NCI-H1436 treated with DMSO at 0.1 percent for 48 hours (cell line): ENCODE data around the gene ACP3.
"Not testable (repeated sequence)": the region's sequence is repeated elsewhere in the genome, so short reads cannot be mapped to it uniquely, and the experiment has no call there.

ENCODE experiments used
- DNase-seq: peaks from one replicate; lab custom pipeline; 2025; lab: John Stamatoyannopoulos, UW

Gene ACP3, protein sequence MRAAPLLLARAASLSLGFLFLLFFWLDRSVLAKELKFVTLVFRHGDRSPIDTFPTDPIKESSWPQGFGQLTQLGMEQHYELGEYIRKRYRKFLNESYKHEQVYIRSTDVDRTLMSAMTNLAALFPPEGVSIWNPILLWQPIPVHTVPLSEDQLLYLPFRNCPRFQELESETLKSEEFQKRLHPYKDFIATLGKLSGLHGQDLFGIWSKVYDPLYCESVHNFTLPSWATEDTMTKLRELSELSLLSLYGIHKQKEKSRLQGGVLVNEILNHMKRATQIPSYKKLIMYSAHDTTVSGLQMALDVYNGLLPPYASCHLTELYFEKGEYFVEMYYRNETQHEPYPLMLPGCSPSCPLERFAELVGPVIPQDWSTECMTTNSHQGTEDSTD

DNA sequence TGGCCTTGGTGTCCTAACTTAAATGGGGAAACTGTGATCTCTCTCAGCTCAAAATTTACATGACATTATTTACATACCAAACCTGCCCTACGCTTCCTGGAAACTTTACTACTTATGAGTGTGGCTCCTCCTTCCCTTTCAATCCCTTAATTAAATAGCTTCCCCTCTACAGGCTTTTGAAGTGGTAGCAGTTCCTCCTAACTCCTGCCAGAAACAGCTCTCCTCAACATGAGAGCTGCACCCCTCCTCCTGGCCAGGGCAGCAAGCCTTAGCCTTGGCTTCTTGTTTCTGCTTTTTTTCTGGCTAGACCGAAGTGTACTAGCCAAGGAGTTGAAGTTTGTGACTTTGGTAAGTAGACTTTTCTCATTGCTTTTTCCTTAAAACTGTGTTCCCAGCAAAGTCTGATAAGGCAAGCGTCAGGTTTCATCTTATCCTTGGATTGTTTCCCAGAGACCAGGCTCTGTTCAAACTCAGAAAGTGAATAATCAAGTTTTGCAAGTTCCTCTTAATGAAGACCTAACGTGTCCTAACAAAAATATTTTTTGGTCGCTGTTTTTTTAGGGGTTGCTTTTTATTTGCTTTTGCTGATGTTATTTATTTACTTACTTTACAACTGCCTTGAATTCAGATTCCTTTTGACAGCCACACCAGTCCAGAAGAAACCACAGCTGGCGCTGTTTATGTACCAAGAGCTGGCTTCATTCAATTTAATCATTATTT lies at the start of gene ACP3:
Gene ACP3 (plus strand): TSS at position 179 of the 720 bp plus-strand sequence. CDS start 50 bp downstream, at position 229.
- no peak for DNase-seq

DNA sequence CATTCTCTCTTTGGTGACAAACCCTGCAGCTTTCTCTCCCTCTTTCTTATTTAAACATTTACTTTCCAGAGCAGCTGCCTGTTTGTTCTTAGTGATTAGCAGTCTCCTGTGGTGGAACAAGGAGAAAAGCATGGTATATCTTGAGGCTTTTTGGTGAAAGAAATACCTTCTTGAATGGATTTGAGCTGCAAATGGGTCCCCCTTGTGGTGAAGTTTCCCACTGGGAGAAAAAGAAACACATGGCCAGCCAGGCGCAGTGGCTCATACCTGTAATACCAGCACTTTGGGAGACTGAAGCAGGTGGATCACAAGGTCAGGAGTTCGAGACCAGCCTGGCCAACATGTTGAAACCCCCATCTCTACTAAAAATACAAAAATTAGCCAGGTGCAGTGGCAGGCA lies 48.3 kb upstream of the ACP3 start:
- DNase-seq, result no peak

GRCh38 chr3:132273036-132273435 lies 44.2 kb upstream of the ACP3 start:
- DNase-seq, result no peak

GRCh38 chr3:132276228-132276906 lies 40.8 kb upstream of the ACP3 start:
- DNase-seq, result no peak

DNA sequence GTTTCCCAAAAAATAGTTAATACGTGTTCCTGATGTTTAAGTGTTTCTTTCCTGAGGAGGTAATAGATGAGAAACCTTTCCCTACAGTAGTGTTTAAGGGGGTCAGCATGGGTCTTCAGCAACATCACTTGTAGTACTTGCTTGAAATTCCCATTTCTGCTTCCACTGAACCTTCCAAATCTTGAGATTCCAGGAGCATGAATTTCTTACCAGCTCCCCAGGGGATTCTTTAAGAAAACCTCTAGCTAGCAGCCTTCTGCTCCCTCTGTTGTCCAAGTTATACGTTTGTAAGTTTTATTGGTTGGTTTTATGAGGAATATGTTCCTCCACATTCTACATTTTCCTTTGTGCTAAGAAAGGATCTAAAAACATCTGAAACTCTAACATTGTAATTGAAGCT lies 38.2 kb upstream of the ACP3 start:
- DNase-seq, result no peak

DNA sequence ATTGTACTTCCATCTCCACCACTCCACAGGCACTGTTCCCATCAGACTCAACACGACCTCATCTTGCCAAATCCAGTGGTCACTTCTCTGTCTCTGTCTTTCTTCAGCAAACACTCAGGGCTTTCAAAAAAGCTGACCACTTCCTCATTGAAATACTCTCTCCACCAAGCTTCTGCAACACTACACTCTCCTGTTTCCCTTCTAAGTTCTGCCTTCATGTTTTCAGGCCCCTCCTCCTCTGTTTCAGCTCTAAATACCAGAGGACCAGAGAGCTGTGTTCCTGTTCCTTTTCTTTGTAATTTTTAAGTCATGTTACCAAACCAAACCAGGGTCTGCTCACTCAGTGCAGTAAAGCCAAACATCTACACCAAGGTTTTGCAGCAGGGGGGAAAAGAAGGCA lies 33.8 kb upstream of the ACP3 start:
- DNase-seq, result no peak

DNA sequence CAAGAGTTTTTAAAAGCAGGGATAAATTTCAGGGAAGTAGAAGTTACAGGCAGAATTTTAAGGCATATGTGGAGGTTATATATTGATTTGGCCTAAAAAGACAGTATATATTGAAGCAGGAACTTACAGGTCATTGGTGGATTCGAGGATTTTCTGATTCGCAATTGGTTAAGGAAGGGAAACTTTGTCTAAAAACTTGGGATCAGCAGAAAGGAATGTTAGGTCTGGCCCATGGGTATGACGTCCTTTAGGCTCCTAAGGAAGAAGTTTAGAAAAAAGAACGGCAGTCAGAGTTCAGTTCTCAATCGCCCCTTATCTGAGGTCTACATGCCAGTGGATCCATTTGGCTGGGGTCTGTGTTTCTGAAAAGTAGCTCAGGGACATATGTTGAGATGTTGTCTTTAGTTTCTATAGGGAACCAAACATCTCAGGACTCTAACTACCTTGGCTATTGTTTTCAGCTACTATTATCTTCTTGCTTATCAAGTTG lies 33.2 kb upstream of the ACP3 start:
- no peak for DNase-seq

GRCh38 chr3:132284781-132285619 lies 32.2 kb upstream of the ACP3 start:
- DNase-seq, result no peak

- no peak for DNase-seq
These were observed 31.6 kb upstream of the ACP3 start for GRCh38 chr3:132285620-132285945.

- DNase-seq, result no peak
These were observed 31.2 kb upstream of the ACP3 start for GRCh38 chr3:132286035-132286434.

DNA sequence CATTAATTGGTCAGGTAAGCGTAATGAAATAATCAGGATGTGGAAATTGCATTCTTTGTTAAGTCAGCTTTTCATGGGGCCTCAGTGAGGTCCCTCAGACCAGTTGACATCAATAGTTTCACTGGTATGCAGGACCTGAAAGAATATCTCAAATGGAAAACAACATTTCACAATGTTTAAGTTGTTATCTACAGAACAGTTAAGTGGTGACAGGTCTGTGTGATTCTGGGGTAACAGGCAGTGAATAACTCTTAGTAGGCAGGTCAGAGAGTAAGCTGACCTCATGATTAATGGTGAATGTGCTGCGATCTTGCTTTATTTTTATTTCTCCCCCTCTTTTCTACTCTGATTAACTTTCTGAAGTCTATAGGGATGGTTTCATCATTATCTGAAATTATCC lies 28.9 kb upstream of the ACP3 start:
- DNase-seq, result no peak

GRCh38 chr3:132289316-132289715 lies 27.9 kb upstream of the ACP3 start:
- DNase-seq, result no peak

GRCh38 chr3:132290833-132291232 lies 26.4 kb upstream of the ACP3 start:
- DNase-seq, result no peak

- no peak for DNase-seq
These were observed 25.2 kb upstream of the ACP3 start for GRCh38 chr3:132292042-132292441.

DNA sequence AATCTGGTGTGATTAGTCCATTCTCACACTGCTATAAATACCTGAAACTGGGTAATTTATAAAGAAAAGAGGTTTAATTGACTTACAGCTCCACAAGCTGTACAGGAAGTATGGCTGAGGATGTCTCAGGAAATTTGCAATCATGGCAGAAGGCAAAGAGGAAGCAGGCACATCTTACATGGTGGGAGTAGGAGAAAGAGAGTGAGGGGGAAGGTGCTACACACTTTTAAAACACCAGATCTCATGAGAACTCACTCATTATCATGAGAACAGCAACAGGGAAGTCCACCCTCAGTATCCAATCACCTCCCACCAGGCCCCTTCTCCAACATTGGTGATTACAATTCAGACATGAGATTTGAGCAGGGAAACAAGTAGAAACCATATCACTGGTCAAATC lies 24.0 kb upstream of the ACP3 start:
- DNase-seq, result no peak

- DNase-seq, result no peak
These were observed 22.3 kb upstream of the ACP3 start for GRCh38 chr3:132294906-132295305.

GRCh38 chr3:132303336-132304201 lies 13.6 kb upstream of the ACP3 start:
- not testable (repeated sequence) for DNase-seq

- DNase-seq, result not testable (repeated sequence)
These were observed 12.9 kb upstream of the ACP3 start for GRCh38 chr3:132304351-132304750.

DNA sequence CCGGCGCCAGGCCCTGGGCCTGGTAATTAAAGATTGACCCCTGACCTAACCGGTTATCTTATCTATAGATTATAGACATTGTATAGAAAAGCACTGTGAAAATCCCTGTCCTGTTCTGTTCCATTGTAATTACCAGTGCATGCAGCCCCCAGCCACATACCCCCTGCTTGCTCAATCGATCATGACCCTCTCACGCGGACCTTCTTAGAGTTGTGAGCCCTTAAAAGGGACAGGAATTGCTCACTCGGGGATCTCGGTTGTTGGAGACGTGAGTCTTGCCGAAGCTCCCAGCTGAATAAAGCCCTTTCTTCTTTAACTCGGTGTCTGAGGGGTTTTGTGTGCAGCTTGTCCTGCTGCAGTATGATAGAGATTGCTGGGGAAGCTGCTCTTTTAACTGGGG lies 7.2 kb upstream of the ACP3 start:
- not testable (repeated sequence) for DNase-seq

DNA sequence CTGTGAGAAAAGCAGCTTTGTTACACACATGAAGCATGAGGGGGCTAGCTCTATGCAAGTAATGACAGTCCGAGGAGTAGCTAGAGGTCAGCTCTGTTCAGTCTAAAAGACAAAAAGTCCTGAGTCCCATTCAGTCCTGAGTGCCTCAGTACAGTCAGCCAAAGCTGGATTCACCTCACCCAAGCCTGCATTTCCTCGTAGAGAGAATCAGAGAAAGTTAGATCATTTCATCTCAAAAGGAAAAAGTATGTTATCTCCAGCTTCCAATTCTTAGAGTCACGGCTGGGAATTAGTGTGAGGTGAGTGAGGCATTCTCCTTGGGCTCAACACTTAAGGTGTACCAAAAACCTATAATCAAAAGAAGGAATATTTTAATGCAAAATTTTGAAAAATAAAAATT lies 5.9 kb upstream of the ACP3 start:
- DNase-seq, result no peak

DNA sequence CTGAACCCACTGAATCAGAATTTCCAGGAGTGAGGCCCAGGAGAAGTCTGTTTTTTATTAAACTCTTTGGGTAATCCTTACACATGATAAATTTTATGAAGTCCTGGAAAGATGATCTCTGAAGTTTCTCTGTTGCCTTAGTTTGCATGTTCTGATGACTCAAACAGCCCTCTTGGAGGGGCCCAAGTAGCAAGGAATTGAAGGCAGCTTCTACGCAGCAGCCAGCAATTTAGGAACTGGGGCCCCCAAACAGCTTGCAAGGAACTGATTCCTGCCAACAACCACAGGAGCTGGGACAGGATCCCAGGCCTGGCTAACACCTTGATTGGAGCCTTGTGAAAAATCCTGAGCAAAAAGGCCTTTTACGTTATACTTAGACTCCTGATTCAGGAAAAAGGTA lies 5.4 kb upstream of the ACP3 start:
- no peak for DNase-seq
